ENCODE results near the gene ZNF408. TPM values are rescaled to one million over a fixed set of nuclear protein-coding genes. Genes with fewer than 3 reads are reported as not detected.

The ZNF408 gene
- total RNA-seq, 1 experiment from 2014 or later, result 14.4 TPM

- ATAC-seq, result peak; percentile 13; the same call in 1 of the 2 replicates
- intact Hi-C loops (cut with micrococcal nuclease), result no loop called here
- Histone ChIP-seq H2AFZ (ENCODE audit: low read depth, low read length, poor library complexity, severe bottlenecking) (no peak overlapping the region), H3K9me2 (ENCODE audit: insufficient read depth) (no peaks in the 10 kb centered on the region), H3K79me2 (ENCODE audit: insufficient read depth, low read length) (no peaks in the 10 kb centered on the region), H3K4me1 (ENCODE audit: control insufficient read depth in 1 of 2, insufficient read depth in 2 of 2, low read length in 2 of 2) (no peaks in the 10 kb centered on the region), H3K4me3 (replicated peaks in 1 of 2; ENCODE audit: low read depth in 1 of 2, low read length in 2 of 2) (no peak overlapping the region), H3K27me3 (ENCODE audit: insufficient read depth, low read length) (no peaks in the 10 kb centered on the region), H3K9ac (ENCODE audit: low read length) (no peak overlapping the region), H3K9me3 (ENCODE audit: control insufficient read depth in 1 of 2, insufficient read depth in 1 of 2, low read depth in 1 of 2, low read length in 2 of 2) (no peaks in the 10 kb centered on the region), H3K4me2 (ENCODE audit: low read length) (no peak overlapping the region), H3K36me3 (ENCODE audit: control insufficient read depth in 1 of 2, insufficient read depth in 2 of 2, low read length in 2 of 2) (peaks cover 28% of the 10 kb centered on the region in 2 experiments), H4K20me1 (ENCODE audit: insufficient read depth) (no peaks in the 10 kb centered on the region), H3K27ac (ENCODE audit: low read depth, low read length) (no peak overlapping the region)
- ChIA-PET POLR2A (no interaction called here), CTCF (no interaction called here), RAD21 (ENCODE audit: low non-redundant PET in 1 of 2, low total read pairs in 2 of 2, uncharacterized antibody in 2 of 2, unreplicated experiment in 2 of 2) (no interaction called here)
- no peak for TF ChIP-seq SP1 (IDR thresholded peaks at IDR 0.05; ENCODE audit: low read depth)
- no peak for TF ChIP-seq ATF3 (IDR thresholded peaks at IDR 0.05)
- TF ChIP-seq REST (IDR thresholded peaks at IDR 0.05; ENCODE audit: low read depth), result no peak
- TF ChIP-seq POLR2A (IDR thresholded peaks at IDR 0.05; ENCODE audit: borderline replicate concordance, extremely low read depth, insufficient read depth, insufficient read length), result no peak
- no peak for TF ChIP-seq EZH2phosphoT487 (IDR thresholded peaks at IDR 0.05; ENCODE audit: borderline replicate concordance)
- TF ChIP-seq, protein P1, sequence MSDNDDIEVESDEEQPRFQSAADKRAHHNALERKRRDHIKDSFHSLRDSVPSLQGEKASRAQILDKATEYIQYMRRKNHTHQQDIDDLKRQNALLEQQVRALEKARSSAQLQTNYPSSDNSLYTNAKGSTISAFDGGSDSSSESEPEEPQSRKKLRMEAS (IDR thresholded peaks at IDR 0.05), result no peak
- no peak for TF ChIP-seq ZFX (IDR thresholded peaks at IDR 0.05)
- no peak for TF ChIP-seq ZBTB33 (IDR thresholded peaks at IDR 0.05; ENCODE audit: extremely low read depth, insufficient replicate concordance, low read length)
- no peak for DNase-seq (ENCODE audit: low read depth, low spot score)
- no TSS peak for BruUV-seq (replicated peaks)
These were observed 38.1 kb downstream of the ZNF408 start for GRCh38 chr11:46738887-46739286.

All from HCT116 (cell line).